T-cell (primary cell): ENCODE results near the gene METTL13. TPM values are rescaled to one million over a fixed set of nuclear protein-coding genes. Genes with fewer than 3 reads are reported as not detected.
"Not testable (repeated sequence)": the region's sequence is repeated elsewhere in the genome, so short reads cannot be mapped to it uniquely, and the experiment has no call there.

Experiments
- ATAC-seq, 4 experiments: fragments of 200-7000 bp in 3 of 4; fragments of 150-1000 bp in 1 of 4; cut with Tn5 transposase; replicated peaks in 1 of 4; 1 replicate in 3 of 4; 2 replicates in 1 of 4; pipeline ENCODE4 v1.10.0; 2021; ENCODE audit warnings: moderate library complexity in 3 of 4, mild to moderate bottlenecking in 2 of 4, moderate number of reproducible peaks in 1 of 4
- CTCF ChIA-PET, 2 donors: fragments of 300-600 bp; sonication (Branson Sonifier 250); formaldehyde crosslinking; loops; one replicate each; lab custom pipeline; 2022; ENCODE audit warnings: antibody characterized with exemption in 2 of 2; lab: Charles Lee
- POLR2A ChIA-PET, 2 donors: fragments of 300-600 bp; sonication (Branson Sonifier 250); formaldehyde crosslinking; loops; one replicate each; lab custom pipeline; 2022; ENCODE audit warnings: antibody characterized with exemption in 2 of 2; lab: Charles Lee
- DNase-seq, 35 experiments: peaks; one replicate each; pipeline versions ENCODE4 v3.0.0 to v3.0.0-alpha.2; 2013 to 2023
- H3K27ac ChIP-seq: one replicate; pipeline ENCODE4 v1.5.1; 2013; ENCODE audit warnings: low read length
- H3K27me3 ChIP-seq, 2 experiments: replicated peaks in 1 of 2; 1 replicate in 1 of 2; 2 replicates in 1 of 2; pipeline versions ENCODE4 v1.6.1 to v1.7.0; 2013; ENCODE audit warnings: low read length in 1 of 2, mixed read lengths in 1 of 2; ENCODE audit not compliant: control insufficient read depth in 2 of 2, insufficient read depth in 2 of 2; ENCODE audit errors: extremely low read depth in 1 of 2
- H3K36me3 ChIP-seq, 2 donors: 1 replicate in 1 of 2; 2 replicates in 1 of 2; pipeline versions ENCODE4 v1.6.1 to v1.7.0; 2013; ENCODE audit warnings: low read length in 1 of 2; ENCODE audit not compliant: control insufficient read depth in 2 of 2, insufficient read depth in 1 of 2; ENCODE audit errors: extremely low read depth in 1 of 2
- H3K4me1 ChIP-seq, 2 experiments: 1 replicate in 1 of 2; 2 replicates in 1 of 2; pipeline versions ENCODE4 v1.6.1 to v1.7.0; 2013; ENCODE audit warnings: low read length in 2 of 2, mixed read lengths in 1 of 2; ENCODE audit not compliant: insufficient read depth in 2 of 2, control insufficient read depth in 1 of 2; ENCODE audit errors: extremely low read depth in 1 of 2
- H3K4me3 ChIP-seq, 2 donors: 1 replicate in 1 of 2; 2 replicates in 1 of 2; pipeline versions ENCODE4 v1.5.1 to v1.7.0; 2013; ENCODE audit warnings: mild to moderate bottlenecking in 2 of 2, low read length in 1 of 2, moderate library complexity in 1 of 2; ENCODE audit not compliant: control insufficient read depth in 1 of 2; ENCODE audit errors: extremely low read depth in 1 of 2
- H3K9me3 ChIP-seq: 2 replicates; pipeline ENCODE4 v1.7.0; 2013
- H3K27ac Mint-ChIP-seq, 2 donors: one replicate each; pipeline ENCODE4 v1.8.0; 2020 to 2021; ENCODE audit warnings: mild to moderate bottlenecking in 2 of 2, mixed read lengths in 2 of 2
- H3K27me3 Mint-ChIP-seq, 2 donors: one replicate each; pipeline ENCODE4 v1.8.0; 2021 to 2022; ENCODE audit warnings: mixed read lengths in 2 of 2
- H3K36me3 Mint-ChIP-seq: one replicate; pipeline ENCODE4 v1.8.0; 2021; ENCODE audit warnings: mixed read lengths
- H3K4me1 Mint-ChIP-seq, 3 donors: one replicate each; pipeline ENCODE4 v1.8.0; 2020 to 2022; ENCODE audit warnings: mixed read lengths in 3 of 3, mild to moderate bottlenecking in 1 of 3
- H3K4me3 Mint-ChIP-seq, 3 donors: one replicate each; pipeline ENCODE4 v1.8.0; 2020 to 2022; ENCODE audit warnings: mild to moderate bottlenecking in 3 of 3, mixed read lengths in 3 of 3, moderate library complexity in 3 of 3
- H3K9me3 Mint-ChIP-seq, 3 donors: one replicate each; pipeline ENCODE4 v1.8.0; 2020 to 2022; ENCODE audit warnings: mixed read lengths in 3 of 3
- WGBS: methylation state at CpG from one replicate; pipeline ENCODE4 v1.1.5; 2013; ENCODE audit warnings: missing lambda C conversion rate; ENCODE audit not compliant: insufficient coverage; 5-methylcytosine and 5-hydroxymethylcytosine counted together
- total RNA-seq, 35 experiments: library from RNA in 6 of 35; stranded (reverse) in 6 of 35; fragments of 120-200 nt in 1 of 35; gene quantifications; one replicate each; pipeline versions ENCODE4 v1.2.1 to v1.2.4 and lab custom pipeline; 2013 to 2026

Gene METTL13
- total RNA-seq, 5 donors from 2014 or later (not counting 1 experiment from before 2014, with no cell fraction given): 16.0 to 37.6 (median 35.2) TPM

- H3K4me3 Mint-ChIP-seq: no peak overlapping the region
- H3K4me1 Mint-ChIP-seq: peaks cover 0 to 18% (median 14%) of the 10 kb centered on the region in 3 donors
- ATAC-seq: no peak
- no peak overlapping the region for H3K27ac Mint-ChIP-seq
- H3K9me3 ChIP-seq: no peaks in the 10 kb centered on the region
- H3K27ac ChIP-seq: no peak overlapping the region
- no peaks in the 10 kb centered on the region for H3K27me3 ChIP-seq
- no peaks in the 10 kb centered on the region for H3K4me1 ChIP-seq
- DNase-seq: no peak
- H3K9me3 Mint-ChIP-seq: no peaks in the 10 kb centered on the region
- CTCF ChIA-PET: interaction anchor here in 1 of 2 donors (0.5 kb wide), 1 partner anchor 47 kb away, joined by 7 read pairs; no protein-coding TSS in a partner anchor
- WGBS: 100% methylated on average over 3 of the region's 5 CpGs
- H3K4me3 ChIP-seq: no peak overlapping the region
- peaks cover 60% of the 10 kb centered on the region for H3K36me3 Mint-ChIP-seq
- peaks cover 20 to 65% of the 10 kb centered on the region in 2 donors for H3K36me3 ChIP-seq
- POLR2A ChIA-PET: no interaction called here
- no peaks in the 10 kb centered on the region for H3K27me3 Mint-ChIP-seq
Measured at GRCh38 chr1:171796592-171796991, 15.1 kb downstream of the METTL13 start.

GRCh38 chr1:171798311-171798710 is 16.9 kb downstream of the METTL13 start:
- H3K36me3 ChIP-seq: peaks cover 14 to 48% of the 10 kb centered on the region in 2 donors
- H3K9me3 ChIP-seq: no peaks in the 10 kb centered on the region
- no peak overlapping the region for H3K27ac ChIP-seq
- H3K27me3 Mint-ChIP-seq: no peaks in the 10 kb centered on the region
- POLR2A ChIA-PET: no interaction called here
- H3K9me3 Mint-ChIP-seq: no peaks in the 10 kb centered on the region
- WGBS: 100% methylated on average over 2 of the region's 3 CpGs
- DNase-seq: no peak
- CTCF ChIA-PET: interaction anchor here in 1 of 2 donors (0.7 kb wide), 1 partner anchor 185 kb away, joined by 3 read pairs; no protein-coding TSS in a partner anchor
- no peak overlapping the region for H3K27ac Mint-ChIP-seq
- H3K4me3 ChIP-seq: no peak overlapping the region
- no peak for ATAC-seq
- H3K4me3 Mint-ChIP-seq: no peak overlapping the region
- H3K36me3 Mint-ChIP-seq: peaks cover 49% of the 10 kb centered on the region
- no peaks in the 10 kb centered on the region for H3K4me1 ChIP-seq
- H3K4me1 Mint-ChIP-seq: peaks cover 0 to 15% (median 14%) of the 10 kb centered on the region in 3 donors
- H3K27me3 ChIP-seq: no peaks in the 10 kb centered on the region

GRCh38 chr1:171798765-171799164 is 17.3 kb downstream of the METTL13 start:
- ChIA-PET POLR2A (no interaction called here), CTCF (interaction anchor here in 1 of 2 donors (0.7 kb wide), 1 partner anchor 184 kb away, joined by 3 read pairs; no protein-coding TSS in a partner anchor)
- no peak overlapping the region for H3K27ac Mint-ChIP-seq
- no peaks in the 10 kb centered on the region for H3K27me3 ChIP-seq
- peaks cover 14 to 43% of the 10 kb centered on the region in 2 donors for H3K36me3 ChIP-seq
- H3K27ac ChIP-seq: no peak overlapping the region
- H3K4me3 Mint-ChIP-seq: no peak overlapping the region
- no peak overlapping the region for H3K4me3 ChIP-seq
- no peaks in the 10 kb centered on the region for H3K9me3 ChIP-seq
- ATAC-seq: no peak
- peaks cover 0 to 13% (median 11%) of the 10 kb centered on the region in 3 donors for H3K4me1 Mint-ChIP-seq
- no peaks in the 10 kb centered on the region for H3K9me3 Mint-ChIP-seq
- peaks cover 45% of the 10 kb centered on the region for H3K36me3 Mint-ChIP-seq
- WGBS: 100% methylated on average over 1 of the region's 3 CpGs
- H3K27me3 Mint-ChIP-seq: no peaks in the 10 kb centered on the region
- no peaks in the 10 kb centered on the region for H3K4me1 ChIP-seq
- no peak for DNase-seq

GRCh38 chr1:171799166-171799565 is 17.7 kb downstream of the METTL13 start:
- no peak overlapping the region for H3K27ac Mint-ChIP-seq
- no CpG with 5 or more reads among the region's 4 CpGs for WGBS
- H3K4me1 Mint-ChIP-seq: peaks cover 0 to 9% (median 7%) of the 10 kb centered on the region in 3 donors
- DNase-seq (no peak), ATAC-seq (no peak)
- no peaks in the 10 kb centered on the region for H3K9me3 Mint-ChIP-seq
- Histone ChIP-seq H3K4me1 (no peaks in the 10 kb centered on the region), H3K27ac (no peak overlapping the region), H3K36me3 (peaks cover 14 to 39% of the 10 kb centered on the region in 2 donors), H3K27me3 (no peaks in the 10 kb centered on the region), H3K4me3 (no peak overlapping the region), H3K9me3 (no peaks in the 10 kb centered on the region)
- POLR2A ChIA-PET: no interaction called here
- no peaks in the 10 kb centered on the region for H3K27me3 Mint-ChIP-seq
- CTCF ChIA-PET: interaction anchor here in 1 of 2 donors (3.9 kb wide), 1 partner anchor 187 kb away, joined by 30 read pairs; no protein-coding TSS in a partner anchor
- no peak overlapping the region for H3K4me3 Mint-ChIP-seq
- H3K36me3 Mint-ChIP-seq: peaks cover 41% of the 10 kb centered on the region

- H3K4me3 Mint-ChIP-seq, H3K27me3 Mint-ChIP-seq, H3K27me3 ChIP-seq, H3K4me1 ChIP-seq, H3K4me1 Mint-ChIP-seq, H3K27ac ChIP-seq, H3K9me3 ChIP-seq, H3K4me3 ChIP-seq, H3K27ac Mint-ChIP-seq, DNase-seq, ATAC-seq, POLR2A ChIA-PET, H3K9me3 Mint-ChIP-seq: not testable (repeated sequence)
- WGBS: 100% methylated on average over 2 of the region's 2 CpGs
- CTCF ChIA-PET: interaction anchor here (0.6 to 3.9 kb wide), 6 partner anchors 15 to 647 kb away, joined by 3 to 30 read pairs (median 8); no protein-coding TSS in a partner anchor
- peaks cover 35% of the 10 kb centered on the region for H3K36me3 Mint-ChIP-seq
- H3K36me3 ChIP-seq: peaks cover 14 to 34% of the 10 kb centered on the region in 2 donors
Measured at GRCh38 chr1:171799698-171800097, 18.2 kb downstream of the METTL13 start.

- no peak for DNase-seq
- Mint-ChIP-seq H3K27me3 (no peaks in the 10 kb centered on the region), H3K4me3 (no peak overlapping the region), H3K4me1 (peaks cover 0 to 3% (median 3%) of the 10 kb centered on the region in 3 donors), H3K36me3 (peaks cover 31% of the 10 kb centered on the region), H3K27ac (peak overlapping the region in 1 of 2 donors; percentile 50), H3K9me3 (no peaks in the 10 kb centered on the region)
- Histone ChIP-seq H3K36me3 (peaks cover 10 to 27% of the 10 kb centered on the region in 2 donors), H3K9me3 (no peaks in the 10 kb centered on the region), H3K4me1 (no peaks in the 10 kb centered on the region), H3K4me3 (no peak overlapping the region), H3K27ac (no peak overlapping the region), H3K27me3 (no peaks in the 10 kb centered on the region)
- POLR2A ChIA-PET: interaction anchor here in 1 of 2 donors (0.6 kb wide), 1 partner anchor 193 kb away, joined by 12 read pairs; no protein-coding TSS in a partner anchor
- CTCF ChIA-PET: interaction anchor here (0.6 to 3.9 kb wide), 16 partner anchors 10 to 647 kb away, joined by 3 to 30 read pairs (median 4); partner anchors contain the start of gene PIGC (in 1 of the 2)
- WGBS: 80% methylated on average over 1 of the region's 3 CpGs
- ATAC-seq: no peak
Measured at GRCh38 chr1:171800342-171800741, 18.9 kb downstream of the METTL13 start.
